Superior temporal gyrus (tissue), 1 donor: ENCODE results near the gene ERAP2.
A peak's percentile ranks its signal among the peaks of the same experiment; 100 is the strongest.
"Not testable (repeated sequence)": the region's sequence is repeated elsewhere in the genome, so short reads cannot be mapped to it uniquely, and the experiment has no call there.

Experiments used
- DNase-seq: peaks from one replicate; pipeline ENCODE4 v3.0.0-alpha.2; 2016; ENCODE audit errors: extremely low spot score

Gene ERAP2

DNA sequence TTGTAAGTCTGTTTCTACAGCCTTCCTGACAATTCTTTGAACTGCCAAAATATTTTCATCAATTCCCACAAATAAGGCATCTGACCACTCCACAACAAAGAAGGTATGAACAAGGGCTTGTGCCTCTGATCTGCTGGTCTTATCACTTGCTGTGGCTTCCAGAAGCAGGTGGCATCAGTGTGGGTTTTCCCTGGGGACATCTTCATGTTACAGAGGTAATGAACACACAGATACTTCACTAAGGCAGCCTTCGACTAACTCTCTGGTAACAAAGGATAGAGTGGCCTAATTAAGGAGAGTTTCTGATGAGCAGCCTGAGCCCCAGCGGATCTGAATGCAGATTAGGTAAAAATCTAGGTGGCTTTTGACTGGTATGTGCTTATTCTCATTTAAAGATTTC is 15.2 kb upstream of the ERAP2 start:
- no peak for DNase-seq

GRCh38 chr5:96863114-96863513 is 13.2 kb upstream of the ERAP2 start:
- no peak for DNase-seq

DNA sequence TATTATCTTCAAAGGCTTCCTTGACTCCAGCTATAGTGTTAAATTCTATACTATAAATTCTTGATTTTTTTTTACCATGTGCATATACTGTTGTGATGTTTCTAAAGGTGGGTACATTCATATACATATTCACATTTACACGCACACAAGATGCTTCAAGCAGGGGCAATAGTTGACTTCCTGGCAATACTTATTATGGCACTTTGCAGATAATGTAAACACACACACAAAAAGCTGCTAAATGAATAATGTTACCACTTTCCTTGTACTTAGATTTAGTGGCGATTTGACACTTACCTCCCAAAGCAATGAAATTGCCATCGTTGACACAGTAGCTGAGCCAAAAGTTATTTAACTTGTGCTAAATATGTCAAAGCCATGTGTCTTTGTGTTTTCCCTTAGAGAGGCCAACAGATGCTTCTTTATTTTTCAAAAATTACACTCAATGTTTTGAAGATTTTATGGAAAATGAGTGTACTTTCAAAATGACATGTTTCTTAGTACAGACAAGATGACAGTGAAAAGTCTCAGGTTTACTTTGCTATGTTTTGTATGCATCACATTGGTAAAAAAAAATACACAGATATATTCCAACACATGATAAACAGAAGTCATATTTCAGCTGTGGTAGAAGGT is 12.2 kb upstream of the ERAP2 start:
- DNase-seq, result no peak

- DNase-seq, result no peak
These were observed 11.3 kb upstream of the ERAP2 start for GRCh38 chr5:96864922-96865530.

GRCh38 chr5:96868603-96869371 is 7.5 kb upstream of the ERAP2 start:
- DNase-seq, result peak; percentile 89

DNA sequence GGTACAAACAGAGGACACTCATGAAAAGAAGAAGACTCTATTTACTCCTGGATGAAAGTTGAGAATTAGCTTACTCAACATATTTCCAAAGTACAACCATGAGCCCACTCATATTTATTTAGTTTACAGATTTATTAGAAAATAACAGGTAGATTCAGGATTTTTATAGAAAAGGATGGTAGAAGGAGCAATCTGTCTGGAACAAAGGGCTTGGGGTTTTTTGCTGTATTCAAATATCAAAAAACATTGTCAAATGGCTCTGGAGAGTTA is 7.0 kb upstream of the ERAP2 start:
- DNase-seq, result no peak

DNA sequence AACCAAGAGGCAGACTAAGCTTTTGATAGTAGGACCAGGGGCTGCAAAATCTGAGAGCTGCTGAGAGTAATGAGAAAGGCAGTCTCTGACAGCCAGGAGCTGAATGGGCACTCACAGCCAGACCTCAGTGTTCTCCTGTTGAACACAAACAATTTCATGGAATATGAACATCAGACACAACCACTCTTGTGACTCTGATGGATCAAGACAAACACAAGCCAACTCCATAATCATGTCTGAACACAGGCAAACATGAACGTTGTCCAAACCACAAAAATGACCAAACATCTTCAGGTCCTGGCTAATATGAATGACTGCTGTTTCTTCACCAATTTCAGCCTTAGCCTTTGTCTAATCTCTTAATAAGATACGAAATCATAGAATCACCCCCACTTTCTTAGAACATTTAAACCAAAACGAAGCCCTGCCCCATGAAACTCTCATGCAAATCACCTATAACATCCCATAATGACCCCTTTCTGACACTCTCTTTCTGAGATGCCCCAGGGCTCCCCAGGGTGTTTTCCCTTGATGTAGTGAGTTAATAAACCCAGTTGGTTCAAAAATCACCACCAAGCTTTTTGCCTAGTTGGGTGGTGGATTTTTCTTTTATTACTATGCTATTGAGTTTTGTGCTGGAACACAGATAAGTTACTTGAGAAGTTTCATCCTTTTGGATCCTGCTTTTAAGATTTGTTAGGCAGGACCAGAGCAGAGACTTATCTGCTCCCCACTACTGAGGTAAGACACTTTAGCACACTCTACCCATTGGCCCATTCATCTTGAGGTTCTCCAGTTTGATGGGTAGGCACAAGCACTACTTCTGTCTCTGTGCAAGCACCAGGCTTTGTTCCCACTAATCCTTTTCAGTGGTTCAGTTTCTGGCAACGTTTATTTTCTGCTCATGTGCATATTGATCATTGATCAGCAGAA is 5.9 kb upstream of the ERAP2 start:
- DNase-seq, result no peak

GRCh38 chr5:96871027-96871399 is 5.3 kb upstream of the ERAP2 start:
- DNase-seq, result no peak

DNA sequence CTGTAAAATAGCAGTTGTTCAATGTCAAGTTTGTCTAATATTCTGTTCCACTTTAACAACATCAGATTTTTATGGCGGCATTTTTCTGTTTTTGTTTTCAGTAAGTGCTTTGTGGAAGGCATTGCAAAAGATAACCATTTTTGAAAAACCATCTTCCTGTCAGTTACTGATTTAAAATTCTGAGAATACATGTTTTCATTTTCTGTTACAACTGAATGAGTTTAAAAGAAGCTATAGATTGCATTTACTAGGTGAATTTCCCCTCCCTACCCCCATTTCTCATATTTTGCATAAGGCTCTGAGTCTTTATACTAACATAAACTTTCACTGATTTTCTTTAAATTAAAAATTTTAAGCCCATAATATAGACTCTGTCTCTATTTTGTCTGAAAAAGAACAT is 4.6 kb upstream of the ERAP2 start:
- no peak for DNase-seq

DNA sequence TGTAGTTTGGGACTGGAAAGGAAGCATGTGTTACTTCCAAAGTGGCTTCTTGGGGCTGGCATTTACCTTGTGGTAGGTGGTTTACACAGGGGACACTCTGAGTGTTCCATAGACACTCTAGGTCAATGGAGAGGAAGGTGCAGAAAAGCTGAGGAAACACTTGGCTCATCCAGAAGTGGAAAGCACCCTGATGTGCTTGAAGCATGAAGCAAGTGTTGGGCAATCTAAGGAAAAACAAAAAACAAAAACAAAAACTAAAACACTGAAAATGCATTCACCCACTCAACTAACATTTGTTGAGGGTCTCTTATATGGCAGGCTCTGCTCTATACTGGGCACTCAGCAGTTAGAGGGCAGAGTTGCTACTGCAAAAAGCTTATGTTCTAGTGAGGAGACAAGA is 2.9 kb upstream of the ERAP2 start:
- no peak for DNase-seq

GRCh38 chr5:96874631-96875030 is 1.7 kb upstream of the ERAP2 start:
- no peak for DNase-seq

DNA sequence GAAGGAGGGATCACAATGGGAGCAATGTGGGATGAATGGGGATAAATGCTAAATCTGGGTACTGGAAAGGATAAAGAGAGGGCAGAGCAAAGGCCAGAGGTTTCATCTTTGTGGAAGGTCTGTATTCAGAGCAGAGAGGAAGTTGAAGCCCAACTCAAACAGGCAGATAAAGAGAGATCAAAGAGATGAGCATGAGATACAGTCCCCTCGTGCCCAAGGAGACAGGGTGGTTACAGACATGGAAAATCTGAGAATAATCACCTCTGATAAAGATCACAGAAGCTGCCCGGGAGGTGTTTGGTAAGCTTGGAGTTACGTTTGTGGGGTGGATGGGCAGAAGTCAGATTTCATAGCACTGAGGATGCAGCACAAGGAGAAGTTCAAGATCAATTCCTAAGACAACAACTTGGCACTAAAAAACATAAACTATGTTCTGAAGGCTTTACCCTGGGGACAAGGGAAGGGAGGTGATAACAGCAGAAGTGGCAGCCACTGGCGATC is 459 bp upstream of the ERAP2 start:
- no peak for DNase-seq

- DNase-seq, result not testable (repeated sequence)
These were observed 723 bp downstream of the ERAP2 start for GRCh38 chr5:96876977-96877469.

- no peak for DNase-seq
These were observed 3.4 kb downstream of the ERAP2 start for GRCh38 chr5:96879665-96880064.

GRCh38 chr5:96880444-96881164 is 4.3 kb downstream of the ERAP2 start:
- DNase-seq, result no peak

DNA sequence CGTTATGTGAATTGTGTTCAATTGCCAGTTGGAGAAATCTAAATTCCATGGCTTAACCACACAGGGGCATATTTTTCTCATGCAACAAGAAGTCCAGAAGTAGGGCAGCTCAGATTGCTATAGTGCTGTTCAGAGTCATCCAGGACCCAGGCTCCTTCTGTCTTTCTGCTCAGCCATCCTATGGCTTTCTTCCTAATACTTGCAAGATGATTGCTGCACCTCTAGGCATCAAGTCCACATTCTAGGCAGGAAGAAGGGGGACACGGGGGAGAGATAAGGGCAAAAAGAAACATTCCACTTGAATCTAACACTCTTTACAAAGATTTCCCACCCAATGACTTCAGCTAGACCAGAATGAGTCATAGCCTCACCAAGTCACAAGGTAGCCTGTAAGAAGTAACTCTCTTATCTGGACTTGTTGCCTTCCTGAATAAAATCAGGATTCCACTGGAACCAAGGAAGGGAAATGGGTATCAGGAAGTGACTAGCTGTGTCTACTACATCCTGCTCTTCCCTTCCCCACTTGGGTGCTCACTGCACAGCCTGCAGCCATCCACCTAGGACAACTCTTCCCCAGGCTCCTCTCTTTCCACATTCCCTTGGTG is 5.3 kb downstream of the ERAP2 start:
- DNase-seq, result no peak

GRCh38 chr5:96883871-96884270 is 7.6 kb downstream of the ERAP2 start:
- DNase-seq, result no peak

DNA sequence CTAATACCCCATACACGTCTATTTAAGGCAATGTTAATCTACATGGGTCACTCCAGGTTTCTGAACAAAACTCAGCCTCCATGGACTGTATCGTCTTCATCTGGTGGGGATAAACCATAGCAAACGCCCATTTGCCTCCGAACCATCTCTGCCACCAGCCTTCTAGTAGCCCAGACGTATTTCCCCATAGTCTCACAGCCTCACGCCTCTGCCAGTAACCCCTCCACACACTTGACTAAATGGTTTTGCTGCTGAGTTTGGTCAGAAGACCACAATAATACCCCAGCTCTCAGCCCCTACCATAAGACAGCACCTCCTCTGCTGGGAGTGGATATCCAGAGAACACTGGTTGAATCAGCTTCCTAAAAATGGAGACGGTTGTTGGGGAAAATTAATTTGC is 8.7 kb downstream of the ERAP2 start:
- DNase-seq, result no peak

DNA sequence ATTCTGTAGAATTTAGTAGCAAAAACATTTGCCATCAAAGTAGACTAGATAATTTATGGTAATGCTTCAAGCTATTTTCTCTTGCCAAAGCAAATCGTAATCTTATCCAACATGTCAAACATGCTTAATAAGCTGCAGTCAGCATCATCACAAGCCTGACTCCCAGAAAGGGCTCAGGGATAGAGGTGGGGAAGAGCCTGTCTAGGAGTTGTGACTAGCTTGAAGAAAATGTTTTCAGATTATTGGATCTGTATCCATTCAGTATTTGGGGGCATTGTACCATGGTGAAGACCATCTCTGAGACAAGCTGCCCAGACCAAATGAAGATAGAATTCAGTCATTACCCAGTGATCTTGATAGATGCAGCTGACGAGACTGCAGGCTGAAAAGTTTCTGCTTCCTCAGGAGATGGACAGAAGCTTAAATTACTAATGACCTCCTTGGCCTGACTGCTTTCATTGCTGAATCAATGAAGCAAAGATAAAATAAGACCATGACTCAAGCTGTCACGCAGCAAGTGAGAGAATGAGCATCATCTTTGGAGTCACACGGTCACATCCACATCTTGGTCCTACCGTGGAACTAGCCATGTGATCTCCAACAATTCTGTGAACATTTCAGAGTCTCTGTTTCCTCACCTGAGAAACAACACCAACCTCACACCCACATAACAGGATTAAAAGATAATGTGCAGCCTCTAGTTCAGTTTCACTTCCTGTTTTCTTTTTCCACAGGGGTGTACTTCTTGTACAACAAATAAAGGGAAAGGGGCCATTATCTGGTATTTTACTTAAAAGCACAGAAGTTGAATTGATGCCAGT is 9.4 kb downstream of the ERAP2 start:
- no peak for DNase-seq

- no peak for DNase-seq
These were observed 17.0 kb downstream of the ERAP2 start for GRCh38 chr5:96893342-96893741.
